Muscle of leg (tissue), 11 donors: ENCODE measurements around the gene PPP1R12C. TPM values are rescaled to one million over a fixed set of nuclear protein-coding genes. Genes with fewer than 3 reads are reported as not detected.

Experiments
- DNase-seq: peaks from one replicate; pipeline ENCODE4 v3.0.0; 2013
- H3K27ac ChIP-seq: one replicate; pipeline ENCODE4 v1.5.1; 2013; ENCODE audit warnings: mild to moderate bottlenecking, low read length, control low read depth
- H3K27me3 ChIP-seq: one replicate; pipeline ENCODE4 v1.6.1; 2013; ENCODE audit warnings: low read length; ENCODE audit not compliant: control insufficient read depth, insufficient read depth
- H3K36me3 ChIP-seq: one replicate; pipeline ENCODE4 v1.6.1; 2013; ENCODE audit warnings: low read length; ENCODE audit not compliant: control insufficient read depth, insufficient read depth
- H3K4me1 ChIP-seq: one replicate; pipeline ENCODE4 v1.6.1; 2013; ENCODE audit warnings: low read length; ENCODE audit not compliant: control insufficient read depth, insufficient read depth
- H3K4me3 ChIP-seq: one replicate; pipeline ENCODE4 v1.5.1; 2013; ENCODE audit warnings: low read length, control low read depth
- H3K9me3 ChIP-seq: replicated peaks from 2 replicates; pipeline ENCODE4 v1.6.1; 2013; ENCODE audit warnings: low read depth, low read length; ENCODE audit not compliant: control insufficient read depth
- WGBS: methylation state at CpG from one replicate; pipeline ENCODE4 v1.1.5; 2013; ENCODE audit warnings: missing lambda C conversion rate; ENCODE audit not compliant: insufficient coverage; 5-methylcytosine and 5-hydroxymethylcytosine counted together
- polyA plus RNA-seq, 8 donors: library from polyadenylated mRNA; unstranded; fragments of 120-200 nt; gene quantifications; one replicate each; pipeline versions ENCODE4 v1.2.1 to v1.2.3, GENCODE V29; 2013; ENCODE audit warnings: inconsistent platforms in 1 of 8, low replicate concordance in 1 of 8; ENCODE audit not compliant: insufficient read length in 8 of 8, insufficient read depth in 1 of 8
- total RNA-seq: library from RNA; stranded (reverse); fragments of 120-200 nt; gene quantifications from one replicate; pipeline ENCODE4 v1.2.4, GENCODE V29; 2013

Gene PPP1R12C
- total and polyA plus RNA-seq, 9 donors: 59.4 to 106 (median 90.2) TPM

GRCh38 chr19:55146705-55147273 is 29.4 kb upstream of the PPP1R12C start:
- Histone ChIP-seq H3K9me3 (no peaks in the 10 kb centered on the region), H3K4me3 (peak overlapping the region; percentile 14), H3K27ac (no peak overlapping the region), H3K36me3 (peaks cover 8% of the 10 kb centered on the region), H3K4me1 (peaks cover 36% of the 10 kb centered on the region), H3K27me3 (peaks cover 57% of the 10 kb centered on the region)
- no peak for DNase-seq
- WGBS: 0% methylated on average over 10 of the region's 27 CpGs

GRCh38 chr19:55146078-55146704 is 28.8 kb upstream of the PPP1R12C start:
- peak overlapping the region; percentile 5 for H3K4me3 ChIP-seq
- WGBS: 2% methylated on average over 17 of the region's 41 CpGs
- no peak overlapping the region for H3K27ac ChIP-seq

GRCh38 chr19:55145232-55145631 is 27.8 kb upstream of the PPP1R12C start:
- no peak overlapping the region for H3K27ac ChIP-seq
- 8% methylated on average over 2 of the region's 3 CpGs for WGBS
- peaks cover 63% of the 10 kb centered on the region for H3K27me3 ChIP-seq
- H3K9me3 ChIP-seq: no peaks in the 10 kb centered on the region
- peaks cover 8% of the 10 kb centered on the region for H3K36me3 ChIP-seq
- no peak for DNase-seq
- peaks cover 39% of the 10 kb centered on the region for H3K4me1 ChIP-seq
- no peak overlapping the region for H3K4me3 ChIP-seq

More at GRCh38 chr19:55146078-55146704, 28.8 kb upstream of the PPP1R12C start:
- Histone ChIP-seq H3K27me3 (peaks cover 61% of the 10 kb centered on the region), H3K4me1 (peaks cover 36% of the 10 kb centered on the region), H3K9me3 (no peaks in the 10 kb centered on the region), H3K36me3 (peaks cover 8% of the 10 kb centered on the region)
- DNase-seq: no peak

- 16% methylated on average over 16 of the region's 21 CpGs for WGBS
- peaks cover 37% of the 10 kb centered on the region for H3K27me3 ChIP-seq
- H3K4me3 ChIP-seq: no peak overlapping the region
- no peak overlapping the region for H3K27ac ChIP-seq
- no peaks in the 10 kb centered on the region for H3K9me3 ChIP-seq
- H3K4me1 ChIP-seq: peaks cover 9% of the 10 kb centered on the region
- DNase-seq: no peak
- H3K36me3 ChIP-seq: peaks cover 8% of the 10 kb centered on the region
These were observed 24.3 kb upstream of the PPP1R12C start for GRCh38 chr19:55141696-55142095.

GRCh38 chr19:55137915-55138314 is 20.5 kb upstream of the PPP1R12C start:
- H3K4me1 ChIP-seq: peaks cover 3% of the 10 kb centered on the region
- H3K9me3 ChIP-seq: no peaks in the 10 kb centered on the region
- H3K4me3 ChIP-seq: no peak overlapping the region
- DNase-seq: no peak
- 42% methylated on average over 7 of the region's 9 CpGs for WGBS
- peaks cover 4% of the 10 kb centered on the region for H3K36me3 ChIP-seq
- no peak overlapping the region for H3K27ac ChIP-seq
- peaks cover 9% of the 10 kb centered on the region for H3K27me3 ChIP-seq

- Histone ChIP-seq H3K4me1 (peaks cover 3% of the 10 kb centered on the region), H3K4me3 (no peak overlapping the region), H3K27ac (no peak overlapping the region), H3K36me3 (peaks cover 4% of the 10 kb centered on the region), H3K9me3 (no peaks in the 10 kb centered on the region), H3K27me3 (peaks cover 3% of the 10 kb centered on the region)
- 76% methylated on average over 15 of the region's 17 CpGs for WGBS
- no peak for DNase-seq
These were observed 19.1 kb upstream of the PPP1R12C start for GRCh38 chr19:55136399-55137102.

- no peak overlapping the region for H3K27ac ChIP-seq
- no CpG with 5 or more reads among the region's 3 CpGs for WGBS
- H3K36me3 ChIP-seq: peaks cover 4% of the 10 kb centered on the region
- no peaks in the 10 kb centered on the region for H3K4me1 ChIP-seq
- H3K9me3 ChIP-seq: no peaks in the 10 kb centered on the region
- no peak overlapping the region for H3K4me3 ChIP-seq
- DNase-seq: no peak
- H3K27me3 ChIP-seq: peaks cover 2% of the 10 kb centered on the region
These were observed 17.3 kb upstream of the PPP1R12C start for GRCh38 chr19:55134736-55135135.

- H3K9me3 ChIP-seq: no peaks in the 10 kb centered on the region
- no peak overlapping the region for H3K27ac ChIP-seq
- H3K27me3 ChIP-seq: peaks cover 2% of the 10 kb centered on the region
- no peaks in the 10 kb centered on the region for H3K4me1 ChIP-seq
- no peak for DNase-seq
- H3K36me3 ChIP-seq: peaks cover 4% of the 10 kb centered on the region
- WGBS: 45% methylated on average over 22 of the region's 25 CpGs
- no peak overlapping the region for H3K4me3 ChIP-seq
These were observed 16.4 kb upstream of the PPP1R12C start for GRCh38 chr19:55133639-55134444.

- H3K9me3 ChIP-seq: no peaks in the 10 kb centered on the region
- no peak for DNase-seq
- no peak overlapping the region for H3K27ac ChIP-seq
- H3K36me3 ChIP-seq: peaks cover 4% of the 10 kb centered on the region
- H3K4me3 ChIP-seq: no peak overlapping the region
- no CpG with 5 or more reads among the region's 14 CpGs for WGBS
- H3K4me1 ChIP-seq: no peaks in the 10 kb centered on the region
- H3K27me3 ChIP-seq: peaks cover 2% of the 10 kb centered on the region
These were observed 15.2 kb upstream of the PPP1R12C start for GRCh38 chr19:55132453-55133129.
